GM19395 (cell line): Measurements from ENCODE around the gene SMC2.

Experiments used
- ATAC-seq: cut with Tn5 transposase; IDR thresholded peaks from one replicate; pipeline ENCODE4 v1.9.1; 2021; ENCODE audit warnings: mild to moderate bottlenecking, moderate library complexity; ENCODE audit not compliant: unreplicated experiment

The SMC2 gene

GRCh38 chr9:104104360-104104759, 10.3 kb downstream of the SMC2 start:
- ATAC-seq = no peak

GRCh38 chr9:104107799-104108198, 13.7 kb downstream of the SMC2 start:
- ATAC-seq = no peak

GRCh38 chr9:104108315-104108714, 14.2 kb downstream of the SMC2 start:
- no peak for ATAC-seq

- ATAC-seq = no peak
Measured at GRCh38 chr9:104110509-104110908, 16.4 kb downstream of the SMC2 start.

GRCh38 chr9:104118916-104119315, 24.8 kb downstream of the SMC2 start:
- ATAC-seq = no peak

GRCh38 chr9:104121022-104121421, 26.9 kb downstream of the SMC2 start:
- no peak for ATAC-seq

- ATAC-seq = no peak
Measured at GRCh38 chr9:104138243-104138868, 44.2 kb downstream of the SMC2 start.

GRCh38 chr9:104142799-104143549, 48.9 kb downstream of the SMC2 start:
- ATAC-seq = no peak

GRCh38 chr9:104143550-104143910, 49.4 kb downstream of the SMC2 start:
- ATAC-seq = no peak

- no peak for ATAC-seq
Measured at GRCh38 chr9:104144336-104144735, 50.2 kb downstream of the SMC2 start.

GRCh38 chr9:104173067-104173466, 79.0 kb downstream of the SMC2 start:
- no peak for ATAC-seq

GRCh38 chr9:104177003-104177611, 83.0 kb downstream of the SMC2 start:
- ATAC-seq = peak; percentile 61

- peak; percentile 97 for ATAC-seq
Measured at GRCh38 chr9:104177676-104178075, 83.6 kb downstream of the SMC2 start.
